HT-29 (cell line): ENCODE measurements around the gene CDC45. TPM values are rescaled to one million over a fixed set of nuclear protein-coding genes. Genes with fewer than 3 reads are reported as not detected.
"Not testable (repeated sequence)": the region's sequence is repeated elsewhere in the genome, so short reads cannot be mapped to it uniquely, and the experiment has no call there.

Experiments
- DNase-seq: peaks from one replicate; pipeline ENCODE4 v3.0.0-alpha.2; 2015; ENCODE audit warnings: low spot score
- total RNA-seq: library from RNA; depleted of rRNA; stranded (reverse); fragments of >200 nt; shearing (Covaris generic); gene quantifications from 2 replicates; pipeline ENCODE4 v1.2.3, GENCODE V29; 2014; rRNA removed

CDC45 gene, protein sequence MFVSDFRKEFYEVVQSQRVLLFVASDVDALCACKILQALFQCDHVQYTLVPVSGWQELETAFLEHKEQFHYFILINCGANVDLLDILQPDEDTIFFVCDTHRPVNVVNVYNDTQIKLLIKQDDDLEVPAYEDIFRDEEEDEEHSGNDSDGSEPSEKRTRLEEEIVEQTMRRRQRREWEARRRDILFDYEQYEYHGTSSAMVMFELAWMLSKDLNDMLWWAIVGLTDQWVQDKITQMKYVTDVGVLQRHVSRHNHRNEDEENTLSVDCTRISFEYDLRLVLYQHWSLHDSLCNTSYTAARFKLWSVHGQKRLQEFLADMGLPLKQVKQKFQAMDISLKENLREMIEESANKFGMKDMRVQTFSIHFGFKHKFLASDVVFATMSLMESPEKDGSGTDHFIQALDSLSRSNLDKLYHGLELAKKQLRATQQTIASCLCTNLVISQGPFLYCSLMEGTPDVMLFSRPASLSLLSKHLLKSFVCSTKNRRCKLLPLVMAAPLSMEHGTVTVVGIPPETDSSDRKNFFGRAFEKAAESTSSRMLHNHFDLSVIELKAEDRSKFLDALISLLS
- total RNA-seq, result 71.3 and 86.5 TPM in 2 replicates

DNA sequence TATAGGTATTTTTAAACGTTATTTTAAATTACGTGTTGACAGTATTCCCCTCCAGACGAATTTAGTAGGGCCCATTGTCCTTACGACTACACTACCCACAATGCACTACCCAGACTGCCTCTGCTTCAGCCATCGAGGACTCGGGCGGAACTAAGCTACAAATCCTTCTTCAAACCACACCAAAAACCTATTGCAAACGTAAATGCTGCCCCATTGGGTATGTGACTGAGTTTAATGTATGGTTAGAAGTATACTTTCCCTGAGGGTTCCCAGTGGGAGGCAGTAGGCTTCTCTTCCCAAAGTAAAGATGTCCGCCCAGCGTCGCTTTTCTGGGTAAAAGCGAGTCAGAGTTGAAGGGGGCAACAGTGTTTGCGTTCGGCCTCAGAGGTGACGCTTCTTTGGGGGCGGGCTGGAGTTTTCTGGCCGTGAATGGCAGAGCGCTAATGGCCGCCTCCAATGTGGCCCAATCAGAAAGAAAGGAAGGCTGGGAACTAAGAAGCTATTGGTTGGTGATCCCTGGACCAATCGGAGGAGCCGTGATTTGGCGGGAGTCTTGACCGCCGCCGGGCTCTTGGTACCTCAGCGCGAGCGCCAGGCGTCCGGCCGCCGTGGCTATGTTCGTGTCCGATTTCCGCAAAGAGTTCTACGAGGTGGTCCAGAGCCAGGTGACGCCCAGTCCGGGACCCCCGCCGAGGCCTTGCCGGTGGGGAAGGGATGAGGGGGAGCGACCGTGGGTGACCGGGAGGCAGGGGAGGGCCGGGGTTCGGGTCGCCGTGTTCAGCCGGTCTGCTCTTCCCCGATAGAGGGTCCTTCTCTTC, at the start of gene CDC45:
Gene CDC45, plus strand, starts transcription at position 566 of the 818 bp plus-strand sequence. Its CDS starts 49 bp downstream, at position 615.
- DNase-seq, result peak; percentile 99

DNA sequence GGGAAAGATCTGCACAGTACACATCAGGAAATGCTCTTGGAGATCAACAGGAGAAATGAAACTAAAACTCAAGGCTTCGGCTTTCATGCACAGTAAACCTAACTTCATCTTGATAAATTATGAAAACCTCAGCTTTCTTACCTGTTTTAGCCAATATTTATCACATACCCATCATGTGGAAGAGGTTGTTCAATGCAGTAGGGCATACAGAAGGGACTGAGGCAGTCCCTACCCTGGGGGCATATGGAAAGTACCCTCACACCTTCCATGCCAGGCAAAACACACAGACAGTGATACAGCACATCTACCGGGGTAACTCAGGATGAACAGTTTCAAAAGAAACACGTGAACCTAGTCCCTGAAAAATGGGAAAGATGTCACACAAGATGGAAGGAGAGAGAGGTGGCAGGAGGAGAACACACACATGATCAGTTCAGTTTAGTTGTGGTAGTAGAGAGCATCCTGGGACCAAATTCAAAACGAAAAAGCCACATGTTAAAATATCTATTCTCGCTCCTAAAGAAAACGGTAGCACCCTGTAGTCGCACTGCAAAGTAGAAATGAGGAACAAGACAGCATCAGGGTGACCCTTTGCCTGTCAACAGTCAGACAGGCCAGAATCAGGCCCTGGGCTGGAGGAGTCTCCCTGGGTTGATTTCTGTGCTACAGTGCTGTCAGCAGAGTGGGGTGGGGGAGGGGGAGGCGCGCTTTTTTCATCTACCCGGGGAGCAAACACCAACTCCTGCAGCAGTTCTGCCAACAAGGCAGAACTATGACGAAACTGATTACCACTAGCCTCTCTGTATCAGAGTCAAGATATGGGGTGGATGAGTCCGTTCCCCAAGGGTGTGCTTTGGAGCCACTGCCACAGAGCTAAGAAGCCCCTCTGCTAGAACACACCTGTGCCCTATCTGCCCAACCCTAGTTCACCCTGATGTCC, 49.5 kb upstream of the CDC45 start:
- DNase-seq, result no peak

DNA sequence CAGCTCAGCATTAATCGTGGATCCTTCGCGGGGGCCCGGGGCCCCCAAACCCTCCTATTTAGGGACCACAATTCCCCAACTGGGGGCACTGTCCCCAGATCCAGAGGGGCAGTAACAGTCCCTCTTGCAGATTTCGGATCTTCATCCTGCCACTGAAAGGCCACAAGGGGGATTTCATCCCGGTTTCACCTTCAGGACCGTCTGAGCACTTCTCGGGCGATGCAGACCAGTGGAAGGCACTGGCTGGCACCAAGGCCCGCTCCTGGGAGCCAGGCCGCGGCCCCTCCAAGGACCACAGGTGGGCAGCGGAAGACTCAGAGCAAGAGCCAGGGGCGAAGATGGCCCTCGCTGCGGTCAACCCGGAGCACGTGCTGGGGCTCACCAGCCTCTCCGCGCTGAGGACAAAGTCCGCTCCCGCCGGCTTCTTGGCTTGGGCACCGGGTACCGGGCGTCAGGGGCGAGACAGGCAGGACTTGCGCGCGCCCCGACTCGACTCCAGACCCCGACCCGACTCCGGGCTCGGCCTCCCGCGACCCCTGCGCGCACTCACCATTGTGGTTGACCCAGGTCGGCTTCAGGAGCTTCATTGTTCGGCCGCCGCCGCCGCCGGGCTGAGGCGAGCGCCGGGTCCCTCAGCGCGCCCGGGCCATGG, 48.7 kb upstream of the CDC45 start:
- peak; percentile 68 for DNase-seq

DNA sequence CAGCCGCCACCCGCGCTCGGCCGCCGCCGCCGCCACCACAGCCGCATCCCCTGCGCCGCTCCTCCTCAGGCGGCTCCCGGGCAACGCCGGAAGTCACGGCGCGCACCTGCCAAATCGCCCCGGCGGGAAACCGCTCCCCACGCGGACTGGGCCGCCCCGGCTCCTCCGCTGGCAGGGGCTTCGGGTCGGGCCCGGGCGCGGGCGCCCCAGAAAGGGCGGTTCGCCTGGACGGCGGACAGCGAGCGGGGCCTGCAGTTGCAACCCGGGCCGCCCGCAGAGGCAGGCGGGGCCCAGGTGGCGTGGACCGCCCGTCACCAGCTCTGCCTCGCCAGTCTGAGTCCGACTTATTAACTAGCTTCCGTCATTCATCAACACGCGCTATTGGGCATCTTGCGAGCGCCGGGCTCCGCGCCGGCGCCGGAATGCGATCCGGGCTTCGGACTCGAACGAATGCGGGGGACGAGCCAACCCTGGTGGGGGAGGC, 48.0 kb upstream of the CDC45 start, which contains the start of gene HIRA:
Gene HIRA, minus strand, starts transcription at position 85 of the 484 bp plus-strand sequence. CDS start 257 bp downstream, outside the sequence.
- peak; percentile 86 for DNase-seq

DNA sequence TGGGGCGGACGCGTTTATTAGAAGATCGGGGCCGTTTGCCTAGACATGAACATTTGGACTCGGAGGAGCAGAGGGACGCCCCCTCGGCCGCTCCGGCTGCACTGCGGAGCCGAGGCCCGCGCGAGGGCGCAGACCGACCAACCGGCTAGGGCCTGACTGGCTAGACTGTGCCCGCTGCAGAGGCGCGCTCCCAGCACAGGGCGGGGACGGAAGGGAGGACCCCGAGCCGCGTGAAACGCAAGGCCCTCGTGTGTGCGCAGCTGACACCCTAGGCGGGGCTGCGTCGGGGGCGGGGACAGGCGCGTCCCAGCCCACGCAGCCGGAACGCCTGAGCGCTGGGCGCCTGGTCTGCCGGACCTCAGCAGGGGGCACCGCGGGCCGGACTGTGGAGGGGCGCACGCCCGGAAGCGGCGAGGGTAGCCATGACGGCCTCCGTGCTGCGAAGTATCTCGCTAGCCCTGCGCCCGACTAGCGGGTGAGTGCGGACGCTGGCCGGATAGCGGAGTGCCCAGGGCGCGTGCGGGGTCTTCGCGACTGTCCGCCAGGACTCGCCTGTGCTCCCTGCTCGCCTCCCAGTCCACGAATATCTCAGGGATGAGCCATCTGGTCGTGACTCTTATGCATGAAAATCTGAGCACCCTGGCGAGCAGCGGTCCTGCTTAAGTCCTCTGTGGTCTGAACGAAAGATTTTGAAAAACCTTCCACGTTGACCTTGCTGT, 47.4 kb upstream of the CDC45 start, which contains the start of gene MRPL40:
Gene MRPL40, plus strand, starts transcription at position 413 of the 719 bp plus-strand sequence. Its CDS starts 10 bp downstream, at position 423.
- DNase-seq, result peak; percentile 98

DNA sequence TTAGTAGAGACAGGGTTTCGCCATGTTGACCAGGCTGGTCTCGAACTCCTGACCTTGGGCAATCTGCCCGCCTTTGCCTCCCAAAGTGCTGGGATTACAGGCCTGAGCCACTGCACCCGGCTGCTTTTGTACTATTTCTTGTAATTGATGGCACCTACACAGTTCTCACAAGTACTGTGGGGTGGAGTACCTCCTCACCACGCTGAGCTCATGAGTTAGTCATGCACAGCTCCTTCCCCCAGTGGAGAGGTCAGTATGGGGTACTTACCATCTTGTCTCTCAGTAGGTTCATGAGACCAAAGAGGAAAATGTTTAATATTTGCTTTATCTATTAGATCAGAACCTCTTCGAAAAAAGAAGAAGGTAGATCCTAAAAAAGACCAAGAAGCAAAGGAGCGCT, 45.3 kb upstream of the CDC45 start:
- DNase-seq, result no peak

DNA sequence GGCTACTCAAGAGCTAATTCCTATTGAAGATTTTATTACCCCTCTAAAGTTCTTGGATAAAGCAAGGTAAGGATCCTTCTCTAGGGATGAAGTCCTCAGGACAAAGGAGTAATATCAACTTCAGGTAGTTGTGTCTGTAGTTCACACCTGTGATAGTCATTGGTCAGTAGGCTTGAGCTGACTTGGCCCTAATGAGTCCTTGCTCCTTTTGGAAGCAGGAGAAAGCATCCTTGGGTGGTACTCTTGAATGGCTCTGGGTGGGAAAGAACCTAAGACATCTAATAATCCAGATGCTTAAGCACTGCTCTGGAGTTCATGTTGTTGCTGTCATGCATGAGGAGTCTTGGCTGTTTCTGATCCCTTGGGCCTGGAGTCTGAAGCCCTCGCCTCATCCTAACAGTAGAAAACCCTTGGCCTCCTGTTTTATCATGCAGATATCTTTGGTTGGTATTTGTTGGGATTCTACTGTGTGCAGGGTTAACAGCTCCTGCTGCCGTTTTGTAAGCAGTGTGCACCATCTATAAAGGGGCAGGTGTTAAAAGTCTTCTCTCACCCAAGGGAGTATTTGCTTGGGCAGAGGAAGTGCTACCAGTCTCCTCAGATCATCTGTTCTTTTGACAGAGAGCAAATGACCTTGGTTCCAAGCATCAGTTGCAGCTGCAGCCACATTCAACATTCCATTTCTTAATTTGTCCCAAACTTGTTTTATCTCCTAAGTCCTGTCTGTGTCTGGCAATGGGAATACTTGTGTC, 44.7 kb upstream of the CDC45 start:
- DNase-seq, result no peak

DNA sequence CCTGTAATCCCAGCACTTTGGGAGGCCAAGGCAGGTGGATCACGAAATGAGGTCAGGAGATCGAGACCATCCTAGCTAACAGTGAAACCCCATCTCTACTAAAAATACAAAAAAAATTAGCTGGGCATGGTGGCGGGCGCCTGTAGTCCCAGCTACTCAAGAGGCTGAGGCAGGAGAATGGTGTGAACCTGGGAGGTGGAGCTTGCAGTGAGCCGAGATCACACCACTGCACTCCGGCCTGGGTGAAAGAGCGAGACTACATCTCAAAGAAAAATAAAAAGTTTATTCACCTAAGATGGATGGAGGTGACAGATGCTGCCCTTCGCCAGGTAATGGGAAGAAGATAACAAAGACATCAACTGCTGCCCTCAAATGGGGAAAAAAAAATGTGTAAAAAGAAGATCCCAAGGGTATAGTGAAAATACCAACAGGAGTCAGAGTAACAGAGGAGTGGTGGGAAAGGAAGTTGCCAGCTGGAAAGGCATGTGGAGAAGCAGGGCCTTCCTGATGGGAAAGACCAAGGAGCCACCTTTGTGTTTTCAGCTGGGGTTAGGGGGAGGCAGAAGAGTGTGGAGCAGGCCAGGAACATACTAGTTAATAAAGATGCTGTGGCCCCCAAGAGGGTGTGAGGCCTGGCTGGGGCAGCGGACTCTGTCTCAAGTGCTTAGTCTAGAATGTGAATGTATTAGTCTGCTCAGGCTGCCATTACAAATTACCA, 43.1 kb upstream of the CDC45 start:
- DNase-seq, result not testable (repeated sequence)

DNA sequence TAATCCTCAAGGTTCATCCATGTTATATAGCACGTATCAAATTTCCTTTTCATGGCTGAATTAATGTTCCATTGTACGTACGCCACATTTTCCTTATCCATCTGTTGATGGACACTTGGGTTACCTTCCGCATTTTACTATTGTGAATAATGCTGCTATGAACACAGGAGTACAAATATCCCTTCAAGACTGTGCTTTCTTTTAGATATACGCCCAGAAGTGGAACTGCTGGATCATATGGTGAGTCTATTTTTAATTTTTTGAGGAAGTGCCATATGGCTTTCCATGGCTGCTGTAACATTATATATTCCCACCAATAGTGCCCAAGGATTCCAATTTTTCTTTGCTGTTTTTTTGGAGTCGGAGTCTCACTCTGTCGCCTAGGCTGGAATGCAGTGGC, 41.4 kb upstream of the CDC45 start:
- no peak for DNase-seq

DNA sequence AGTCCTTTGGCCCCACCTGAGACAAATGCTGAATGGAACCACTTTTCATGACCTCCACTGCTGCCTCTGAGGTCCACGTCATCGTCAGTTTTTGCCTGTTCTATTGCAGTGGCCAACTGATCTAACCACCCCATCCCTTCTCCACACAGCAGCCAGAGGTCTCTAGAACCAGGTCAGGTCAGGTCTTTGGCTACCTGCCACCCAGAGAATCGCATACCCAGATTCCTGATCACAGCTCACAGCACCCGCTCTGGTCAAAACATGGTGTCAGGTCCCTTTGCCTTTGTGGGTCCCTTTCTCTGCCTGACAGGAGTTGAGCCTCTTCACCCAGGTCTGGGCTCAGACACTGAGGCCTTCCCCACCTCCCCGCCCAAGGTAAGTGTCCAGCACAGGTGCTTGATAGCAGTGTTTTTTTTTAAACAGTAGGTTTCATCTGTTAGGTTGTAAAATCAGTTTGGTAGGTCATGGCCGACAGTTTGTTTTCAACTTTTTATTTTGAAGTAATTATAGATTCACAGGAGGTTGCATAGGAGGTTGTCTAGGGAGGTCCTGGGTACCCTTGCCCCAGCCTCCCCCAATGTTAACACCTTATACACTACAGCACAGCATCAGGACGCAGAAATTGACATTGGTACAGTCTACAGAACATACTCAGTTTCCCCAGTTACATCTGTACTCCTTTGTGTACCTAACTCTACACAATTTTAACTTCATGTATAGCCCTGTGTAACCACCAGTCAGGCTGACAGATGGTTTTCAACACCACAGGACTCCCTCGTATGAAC, 39.1 kb upstream of the CDC45 start:
- no peak for DNase-seq

DNA sequence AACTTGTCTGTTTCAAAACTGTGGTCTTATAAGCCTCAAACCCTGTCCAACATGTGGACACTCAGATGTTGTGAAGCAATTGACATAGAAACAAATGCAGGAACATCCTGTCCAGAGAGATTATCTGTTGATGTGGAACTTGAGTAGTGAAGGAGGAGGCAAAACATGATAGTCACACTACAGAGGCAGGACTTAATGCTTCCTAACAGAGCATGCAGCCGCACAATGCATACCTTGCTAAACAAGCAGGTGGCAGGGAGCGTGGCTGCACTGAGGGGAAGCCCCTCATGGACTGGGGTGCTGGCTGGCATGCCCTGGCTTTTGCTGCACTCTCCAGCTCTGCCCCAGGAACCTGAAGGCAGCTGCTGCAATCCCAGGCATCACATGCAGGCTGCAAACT, 37.6 kb upstream of the CDC45 start:
- DNase-seq, result no peak

DNA sequence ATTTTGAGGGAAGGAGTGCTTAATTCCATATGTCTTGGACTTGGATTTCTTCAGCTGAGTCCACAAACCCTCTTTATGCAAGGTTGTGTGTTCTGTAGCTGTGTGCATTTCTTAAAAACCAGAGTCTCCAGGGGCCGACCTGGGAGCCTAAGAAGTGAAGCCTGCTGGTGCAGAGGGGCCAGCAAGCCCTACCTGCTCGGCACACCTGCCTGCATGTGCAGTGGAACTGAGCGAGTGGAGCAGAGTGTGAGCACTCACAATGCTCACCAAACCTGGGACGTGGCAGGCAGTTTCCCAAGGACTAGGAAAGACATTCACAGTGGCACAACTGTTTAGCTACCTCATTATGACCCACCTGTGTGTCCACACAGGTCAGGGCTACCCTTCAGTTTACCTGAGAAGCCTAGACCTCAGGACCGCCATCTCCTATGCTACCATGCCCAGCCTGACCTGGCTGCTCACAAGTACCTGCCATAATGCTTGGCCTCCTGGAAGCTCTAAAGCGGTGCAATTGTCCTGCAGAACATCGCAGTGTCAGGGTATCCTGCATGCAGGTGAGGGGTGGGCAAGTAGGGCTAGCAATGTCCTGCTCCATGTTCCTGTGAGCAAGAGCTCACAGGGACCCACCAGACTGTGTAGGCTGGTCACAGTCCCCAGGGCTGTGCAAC, 36.0 kb upstream of the CDC45 start:
- DNase-seq, result no peak

DNA sequence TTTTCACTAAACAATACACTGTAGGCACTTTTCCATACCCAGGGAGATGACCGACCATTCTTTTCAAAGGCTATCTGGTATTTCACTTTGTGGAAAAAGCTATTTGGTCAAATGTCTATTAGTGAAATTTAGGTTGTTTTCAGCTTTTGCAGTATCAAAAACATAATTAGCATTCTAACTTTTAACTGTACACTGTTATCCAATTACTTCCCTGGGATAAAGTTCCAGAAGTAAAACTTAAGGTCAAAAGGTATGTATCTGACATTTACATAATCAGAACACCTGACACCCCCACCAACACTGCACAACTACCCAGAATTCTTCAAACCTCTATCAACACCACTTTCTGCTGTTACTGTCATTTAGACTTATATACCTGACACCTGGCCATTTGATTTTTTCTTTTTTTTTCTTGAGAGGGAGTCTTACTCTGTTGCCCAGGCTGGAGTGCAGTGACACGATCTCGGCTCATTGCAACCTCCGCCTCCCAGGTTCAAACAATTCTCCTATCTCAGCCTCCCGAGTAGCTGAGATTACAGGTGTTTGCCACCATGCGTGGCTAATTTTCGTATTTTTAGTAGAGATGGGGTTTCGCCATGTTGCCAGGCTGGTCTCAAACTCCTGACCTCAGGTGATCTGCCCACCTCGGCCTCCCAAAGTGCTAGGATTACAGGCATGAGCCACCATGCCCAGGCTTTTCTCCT, 34.3 kb upstream of the CDC45 start:
- not testable (repeated sequence) for DNase-seq

DNA sequence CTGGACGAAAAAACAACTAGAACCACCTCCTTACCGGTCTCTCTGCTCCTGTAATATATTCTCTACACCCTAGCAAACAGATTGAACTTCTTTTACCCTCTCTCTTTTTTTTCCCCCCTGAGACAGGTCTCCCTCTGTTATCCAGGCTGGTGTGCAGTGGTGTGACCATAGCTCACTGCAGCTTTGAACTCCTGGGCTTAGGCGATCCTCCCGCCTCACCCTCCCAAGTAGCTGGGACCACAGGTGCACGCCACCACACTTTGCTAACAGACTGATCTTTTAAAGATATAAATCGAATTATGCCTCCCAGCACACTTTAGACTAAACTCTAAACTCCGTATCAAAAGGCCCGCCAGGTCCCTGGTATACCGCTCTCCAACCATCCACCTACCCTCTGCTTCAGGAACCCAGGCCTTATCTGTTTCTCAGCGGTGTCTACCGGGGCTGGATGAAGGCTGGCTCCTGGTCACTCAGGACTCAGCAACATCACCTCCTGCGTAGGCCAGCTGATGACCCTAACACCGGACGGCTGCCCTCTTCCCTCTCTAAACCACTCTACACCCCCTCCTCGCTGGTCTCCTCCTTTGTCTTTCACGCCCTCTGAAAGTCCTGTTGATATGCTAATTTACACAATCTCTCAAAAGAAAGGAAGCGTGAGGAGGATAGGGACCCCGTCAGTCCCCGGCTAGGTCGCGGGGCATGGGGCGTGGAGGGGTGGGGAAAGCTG, 33.0 kb upstream of the CDC45 start:
- DNase-seq, result no peak

DNA sequence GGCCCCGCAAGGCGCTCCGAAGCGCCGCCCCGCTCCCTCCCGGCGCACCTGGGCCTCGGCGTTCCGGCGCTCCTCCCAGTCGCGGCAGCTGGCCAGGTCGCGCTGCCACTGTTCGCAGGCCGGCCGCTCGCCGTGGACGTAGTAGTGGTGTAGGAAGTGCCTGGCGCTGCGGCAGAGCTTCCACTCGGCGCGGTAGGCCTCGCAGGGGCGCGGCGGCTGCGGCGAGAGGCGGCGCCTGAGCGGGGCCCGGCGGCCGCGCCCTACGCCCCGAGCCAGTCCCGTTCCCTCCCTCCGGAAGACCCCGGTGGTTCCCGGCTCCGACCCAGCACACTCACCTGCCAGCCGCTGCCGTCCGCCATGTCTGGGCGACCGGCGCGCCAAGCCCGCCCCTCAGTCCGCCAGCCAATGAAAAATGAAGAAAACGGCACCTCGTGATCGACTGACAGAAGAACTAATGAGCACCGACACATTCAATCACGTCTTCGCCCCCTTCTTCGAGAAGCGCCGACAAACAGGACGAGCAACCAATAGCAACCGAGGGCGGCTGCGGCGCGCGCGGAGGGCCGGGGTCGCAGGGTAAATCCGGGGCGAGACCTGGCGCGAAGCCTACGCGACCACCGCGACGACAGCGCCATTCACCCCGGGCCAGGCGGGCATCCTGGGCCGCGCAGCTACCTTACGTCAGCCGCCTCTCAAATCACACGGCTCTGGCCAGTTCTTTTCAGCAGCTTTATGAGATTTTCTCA, 32.2 kb upstream of the CDC45 start, which contains the start of gene C22orf39:
Gene C22orf39, minus strand, starts transcription at position 382 of the 746 bp plus-strand sequence. Its CDS starts 23 bp downstream, at position 359.
- DNase-seq, result peak; percentile 94
